ENCODE data around the gene FAM72D.
"Not testable (repeated sequence)": the region's sequence is repeated elsewhere in the genome, so short reads cannot be mapped to it uniquely, and the experiment has no call there.

Gene FAM72D

GRCh38 chr1:145157715-145158114 is 61.9 kb downstream of the FAM72D start:
- not testable (repeated sequence) for H3K9me3 ChIP-seq (ENCODE audit: insufficient read depth, low read depth, low read length)
- no CpG with 5 or more reads among the region's 14 CpGs for WGBS

GRCh38 chr1:145161046-145161752 is 65.4 kb downstream of the FAM72D start:
- not testable (repeated sequence) for H3K4me1 ChIP-seq (ENCODE audit: insufficient read depth, low read length); H3K9me3 ChIP-seq (ENCODE audit: insufficient read depth, low read depth, low read length); H3K36me3 ChIP-seq (ENCODE audit: insufficient read depth, low read length); H3K4me3 ChIP-seq (ENCODE audit: low read length); H3K27me3 ChIP-seq (ENCODE audit: insufficient read depth, low read length); H3K9ac ChIP-seq (ENCODE audit: low read depth, low read length); H3K27ac ChIP-seq (ENCODE audit: low read depth, low read length)
- WGBS, result no CpG with 5 or more reads among the region's 26 CpGs

More at GRCh38 chr1:145157715-145158114, 61.9 kb downstream of the FAM72D start:
- not testable (repeated sequence) for H3K4me1 ChIP-seq (ENCODE audit: insufficient read depth, low read length); H3K4me3 ChIP-seq (ENCODE audit: low read length); H3K9ac ChIP-seq (ENCODE audit: low read depth, low read length); H3K27me3 ChIP-seq (ENCODE audit: insufficient read depth, low read length); H3K36me3 ChIP-seq (ENCODE audit: insufficient read depth, low read length); H3K27ac ChIP-seq (ENCODE audit: low read depth, low read length)

Measured in HUES64 (cell line).